Activated CD4-positive, alpha-beta T cell treated with anti-CD3 and anti-CD28 coated beads for 36 hours (primary cell): ENCODE data around the gene MSRB2. TPM values are rescaled to one million over a fixed set of nuclear protein-coding genes. Genes with fewer than 3 reads are reported as not detected.
"Not testable (repeated sequence)": the region's sequence is repeated elsewhere in the genome, so short reads cannot be mapped to it uniquely, and the experiment has no call there.

Experiments
- ATAC-seq: fragments of 200-7000 bp; cut with Tn5 transposase; one replicate; pipeline ENCODE4 v1.10.0; 2021; ENCODE audit warnings: mild to moderate bottlenecking, moderate library complexity
- CTCF ChIA-PET: fragments of 350-600 bp; sonication (Branson Sonifier 250); formaldehyde crosslinking; loops from one replicate; lab custom pipeline; 2021; ENCODE audit warnings: antibody characterized with exemption; lab: Charles Lee
- POLR2A ChIA-PET: fragments of 350-600 bp; sonication (Branson Sonifier 250); formaldehyde crosslinking; loops from one replicate; lab custom pipeline; 2021; ENCODE audit warnings: antibody characterized with exemption, inconsistent platforms; lab: Charles Lee
- DNase-seq: peaks from one replicate; pipeline ENCODE4 v3.0.0-alpha.2; 2020
- H3K27ac Mint-ChIP-seq: one replicate; pipeline ENCODE4 v1.8.0; 2021; ENCODE audit warnings: mixed read lengths
- H3K27me3 Mint-ChIP-seq: one replicate; pipeline ENCODE4 v1.8.0; 2021; ENCODE audit warnings: mixed read lengths
- H3K36me3 Mint-ChIP-seq: one replicate; pipeline ENCODE4 v1.8.0; 2021; ENCODE audit warnings: low read depth, mixed read lengths
- H3K4me1 Mint-ChIP-seq: one replicate; pipeline ENCODE4 v1.8.0; 2021; ENCODE audit warnings: mixed read lengths
- H3K4me3 Mint-ChIP-seq: one replicate; pipeline ENCODE4 v1.8.0; 2021; ENCODE audit warnings: mild to moderate bottlenecking, moderate library complexity, mixed read lengths
- H3K9me3 Mint-ChIP-seq: one replicate; pipeline ENCODE4 v1.8.0; 2021; ENCODE audit warnings: low read depth, mixed read lengths
- intact Hi-C, 2 experiments: fragments of 100-400 bp; cut with DNase I in 1 of 2; cut with micrococcal nuclease in 1 of 2; formaldehyde crosslinking; loops; one replicate each; pipeline versions ENCODE4 v1.14.2 to v1.15.1; 2022 to 2024; cut with DNase I, micrococcal nuclease
- total RNA-seq, 2 experiments: library from RNA; stranded (reverse); gene quantifications; one replicate each; pipeline ENCODE4 v1.2.3, GENCODE V29; 2021

MSRB2 gene
- total RNA-seq, 2 experiments from 2014 or later: 8.2 to 9.0 TPM

GRCh38 chr10:23063045-23063972, 32.1 kb upstream of the MSRB2 start:
- ATAC-seq: no peak
- Mint-ChIP-seq H3K27me3 (peaks cover 7% of the 10 kb centered on the region), H3K9me3 (peaks cover 2% of the 10 kb centered on the region), H3K4me1 (peaks cover 4% of the 10 kb centered on the region), H3K4me3 (no peak overlapping the region), H3K27ac (no peak overlapping the region), H3K36me3 (no peaks in the 10 kb centered on the region)
- ChIA-PET POLR2A (interaction anchor here (0.5 kb wide), 1 partner anchor 563 kb away, joined by 4 read pairs; no protein-coding TSS in a partner anchor), CTCF (interaction anchor here (0.6 to 0.7 kb wide), 2 partner anchors 62 to 496 kb away, joined by 3 read pairs; no protein-coding TSS in a partner anchor)
- no peak for DNase-seq
- intact Hi-C loops: loop anchor here in 1 of 2 experiments (10.0 kb wide), 1 partner anchor 849 kb away; the partner anchor contains the start of gene EBLN1

DNA sequence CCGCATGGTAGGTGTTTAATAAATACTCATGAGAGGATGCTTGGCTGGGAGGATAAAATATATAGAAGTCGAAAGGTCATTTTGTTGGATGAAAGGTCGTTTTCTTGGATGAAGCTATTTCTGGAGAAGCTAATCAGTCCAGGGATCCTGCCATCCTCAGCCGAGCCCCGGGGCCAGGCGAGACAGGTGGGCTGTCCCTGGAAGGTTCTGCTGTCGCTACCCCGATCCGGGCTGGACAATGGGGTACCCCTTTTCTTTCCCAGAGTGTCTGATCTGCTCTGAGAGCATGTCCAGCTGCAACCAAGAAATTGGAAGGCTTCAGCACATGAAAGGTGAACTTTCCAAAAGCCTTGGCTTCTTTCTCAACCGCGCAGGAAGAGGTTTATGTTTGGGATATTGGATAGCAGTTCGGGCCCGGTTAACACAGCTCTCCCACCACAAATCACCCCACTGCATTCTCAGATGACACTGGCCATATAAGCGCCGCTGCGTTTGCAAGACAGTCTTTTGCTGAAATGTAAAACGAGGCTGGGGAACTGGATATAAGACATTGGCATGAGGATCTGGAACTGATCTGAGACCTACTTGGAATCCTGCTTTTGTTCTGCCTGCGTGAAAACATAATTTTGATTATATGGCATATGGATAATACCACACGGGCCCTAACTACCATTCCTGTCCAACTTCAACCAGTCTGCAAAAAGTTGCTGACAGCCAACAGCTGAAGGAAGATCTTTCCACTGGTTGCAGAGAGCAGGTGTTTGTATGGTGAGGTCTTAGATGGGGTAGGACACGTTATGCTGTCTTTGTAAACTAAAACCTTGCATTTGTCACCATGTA, 31.2 kb upstream of the MSRB2 start:
- CTCF ChIA-PET: interaction anchor here (0.6 to 0.7 kb wide), 3 partner anchors 63 to 495 kb away, joined by 3 read pairs; no protein-coding TSS in a partner anchor
- Mint-ChIP-seq H3K36me3 (no peaks in the 10 kb centered on the region), H3K27ac (no peak overlapping the region), H3K4me1 (peaks cover 4% of the 10 kb centered on the region), H3K9me3 (no peaks in the 10 kb centered on the region), H3K27me3 (peaks cover 3% of the 10 kb centered on the region), H3K4me3 (no peak overlapping the region)
- no peak for DNase-seq
- POLR2A ChIA-PET: interaction anchor here (0.5 kb wide), 1 partner anchor 564 kb away, joined by 4 read pairs; no protein-coding TSS in a partner anchor
- ATAC-seq: no peak
- intact Hi-C loops: loop anchor here in 1 of 2 experiments (10.0 kb wide), 1 partner anchor 849 kb away; the partner anchor contains the start of gene EBLN1

- ATAC-seq, POLR2A ChIA-PET, CTCF ChIA-PET: not testable (repeated sequence)
These were observed 30.6 kb upstream of the MSRB2 start for GRCh38 chr10:23064813-23065114.

DNA sequence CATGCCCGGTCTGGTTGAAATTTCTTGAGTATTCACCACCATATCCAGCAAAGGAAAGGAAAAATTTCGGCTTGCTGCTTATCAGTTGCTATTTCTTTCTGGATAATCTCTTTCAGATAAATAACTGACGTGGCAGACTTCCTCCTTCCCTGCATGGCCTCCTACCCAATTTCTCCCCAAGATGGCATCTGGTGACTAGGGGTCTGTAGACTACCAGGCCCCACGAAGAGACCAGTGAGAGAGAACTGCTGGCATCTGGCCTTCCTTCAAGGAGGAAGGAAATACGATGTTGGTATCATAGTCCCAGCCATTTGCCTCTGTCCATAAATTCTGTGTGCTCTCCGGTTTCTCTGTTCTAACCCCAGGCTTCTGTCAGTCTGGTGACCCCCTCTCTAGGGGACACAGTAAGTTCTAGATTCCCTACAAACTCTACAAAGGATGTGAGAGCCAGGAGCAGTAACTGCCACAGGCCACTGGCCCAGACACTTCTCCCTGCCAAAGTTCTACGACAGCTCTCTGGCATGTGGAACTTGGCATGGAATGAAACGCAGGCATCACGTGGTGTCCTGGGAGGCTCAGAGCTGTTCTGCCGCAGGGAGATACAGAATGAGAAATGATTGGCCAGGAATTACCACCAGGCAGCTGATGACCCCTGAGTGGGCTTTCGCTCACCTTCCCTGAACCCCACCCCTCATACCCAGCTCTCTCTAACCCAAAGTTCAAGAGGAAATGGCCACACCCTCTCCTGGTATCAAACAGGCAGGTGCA, 30.0 kb upstream of the MSRB2 start:
- Mint-ChIP-seq H3K4me3 (no peak overlapping the region), H3K27me3 (peaks cover 3% of the 10 kb centered on the region), H3K36me3 (no peaks in the 10 kb centered on the region), H3K9me3 (no peaks in the 10 kb centered on the region), H3K4me1 (peaks cover 4% of the 10 kb centered on the region), H3K27ac (no peak overlapping the region)
- CTCF ChIA-PET: interaction anchor here (0.6 to 0.9 kb wide), 3 partner anchors 11 to 1072 kb away, joined by 3 to 4 read pairs (median 3); no protein-coding TSS in a partner anchor
- POLR2A ChIA-PET: no interaction called here
- intact Hi-C loops: loop anchor here (5.0 to 10.0 kb wide), 4 partner anchors 78 to 1063 kb away; partner anchors contain the start of genes DNAJC1 (in 1 of the 2) and EBLN1 (in 1 of the 2)
- DNase-seq (no peak), ATAC-seq (no peak)

More at GRCh38 chr10:23064813-23065114, 30.6 kb upstream of the MSRB2 start:
- intact Hi-C loops: loop anchor here (5.0 to 10.0 kb wide), 4 partner anchors 77 to 1062 kb away; partner anchors contain the start of genes DNAJC1 (in 1 of the 2) and EBLN1 (in 1 of the 2)
- H3K27me3 Mint-ChIP-seq, H3K4me3 Mint-ChIP-seq, DNase-seq, H3K9me3 Mint-ChIP-seq, H3K4me1 Mint-ChIP-seq, H3K36me3 Mint-ChIP-seq, H3K27ac Mint-ChIP-seq: not testable (repeated sequence)

- Mint-ChIP-seq H3K27me3 (peaks cover 2% of the 10 kb centered on the region), H3K9me3 (no peaks in the 10 kb centered on the region), H3K4me1 (peaks cover 4% of the 10 kb centered on the region), H3K4me3 (no peak overlapping the region), H3K27ac (no peak overlapping the region), H3K36me3 (no peaks in the 10 kb centered on the region)
- intact Hi-C loops: loop anchor here (5.0 to 10.0 kb wide), 4 partner anchors 80 to 1065 kb away; partner anchors contain the start of genes DNAJC1 (in 1 of the 2) and EBLN1 (in 1 of the 2)
- DNase-seq: no peak
- ChIA-PET POLR2A (no interaction called here), CTCF (interaction anchor here (0.8 to 1.0 kb wide), 2 partner anchors 10 to 1835 kb away, joined by 3 to 4 read pairs; no protein-coding TSS in a partner anchor)
- ATAC-seq: no peak
These were observed 28.0 kb upstream of the MSRB2 start for GRCh38 chr10:23067337-23067736.

DNA sequence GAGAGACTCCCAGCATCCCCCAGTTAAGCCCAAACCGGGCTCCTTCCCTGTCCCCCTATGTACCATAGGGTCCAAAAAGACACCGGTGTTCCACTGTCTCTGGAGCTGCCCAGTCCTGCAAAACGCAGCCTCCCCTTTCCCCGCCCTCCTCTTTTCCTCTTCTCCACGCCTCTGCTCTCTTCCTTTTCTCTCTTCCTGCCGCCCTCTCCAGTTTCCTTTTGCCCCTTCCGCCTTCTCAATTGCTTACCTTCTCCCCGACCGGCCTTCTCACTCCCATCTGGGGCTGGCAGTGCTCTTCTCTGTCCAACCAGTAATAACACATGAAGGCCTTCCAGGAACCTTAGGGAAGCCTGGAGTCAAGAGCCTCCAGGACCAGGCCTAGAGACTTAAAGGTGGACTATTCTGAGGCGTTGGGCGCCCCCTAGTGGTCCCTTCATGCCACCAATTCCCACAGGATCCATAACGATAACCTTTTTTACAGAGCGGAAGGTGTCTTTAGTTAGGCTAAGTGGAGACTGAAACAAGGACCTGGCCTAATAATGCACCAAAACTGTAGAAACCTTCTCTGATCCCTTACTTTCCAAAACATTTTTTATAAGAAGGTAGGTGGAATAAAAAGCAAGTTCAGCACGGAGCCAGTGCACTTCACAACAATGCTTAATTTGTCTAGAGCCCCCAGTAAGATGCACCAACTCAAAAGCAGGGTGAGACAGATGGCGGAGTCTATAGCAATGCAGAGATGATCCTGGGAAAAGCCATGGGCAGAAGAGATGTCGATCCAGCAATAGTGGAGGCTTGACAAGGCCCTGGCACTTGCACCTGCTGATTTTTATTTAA, 27.2 kb upstream of the MSRB2 start:
- intact Hi-C loops: loop anchor here (1.0 to 10.0 kb wide), 7 partner anchors 79 to 1075 kb away; partner anchors contain the start of genes DNAJC1 (in 1 of the 2) and EBLN1 (in 1 of the 2)
- no peak overlapping the region for H3K27ac Mint-ChIP-seq
- DNase-seq (peak; percentile 83), ATAC-seq (peak; percentile 88)
- H3K36me3 Mint-ChIP-seq: no peaks in the 10 kb centered on the region
- H3K9me3 Mint-ChIP-seq: no peaks in the 10 kb centered on the region
- no peak overlapping the region for H3K4me3 Mint-ChIP-seq
- ChIA-PET POLR2A (no interaction called here), CTCF (interaction anchor here (0.7 to 1.4 kb wide), 4 partner anchors 11 to 1088 kb away, joined by 3 to 6 read pairs (median 4); no protein-coding TSS in a partner anchor)
- peaks cover 4% of the 10 kb centered on the region for H3K4me1 Mint-ChIP-seq
- H3K27me3 Mint-ChIP-seq: peaks cover 2% of the 10 kb centered on the region

DNA sequence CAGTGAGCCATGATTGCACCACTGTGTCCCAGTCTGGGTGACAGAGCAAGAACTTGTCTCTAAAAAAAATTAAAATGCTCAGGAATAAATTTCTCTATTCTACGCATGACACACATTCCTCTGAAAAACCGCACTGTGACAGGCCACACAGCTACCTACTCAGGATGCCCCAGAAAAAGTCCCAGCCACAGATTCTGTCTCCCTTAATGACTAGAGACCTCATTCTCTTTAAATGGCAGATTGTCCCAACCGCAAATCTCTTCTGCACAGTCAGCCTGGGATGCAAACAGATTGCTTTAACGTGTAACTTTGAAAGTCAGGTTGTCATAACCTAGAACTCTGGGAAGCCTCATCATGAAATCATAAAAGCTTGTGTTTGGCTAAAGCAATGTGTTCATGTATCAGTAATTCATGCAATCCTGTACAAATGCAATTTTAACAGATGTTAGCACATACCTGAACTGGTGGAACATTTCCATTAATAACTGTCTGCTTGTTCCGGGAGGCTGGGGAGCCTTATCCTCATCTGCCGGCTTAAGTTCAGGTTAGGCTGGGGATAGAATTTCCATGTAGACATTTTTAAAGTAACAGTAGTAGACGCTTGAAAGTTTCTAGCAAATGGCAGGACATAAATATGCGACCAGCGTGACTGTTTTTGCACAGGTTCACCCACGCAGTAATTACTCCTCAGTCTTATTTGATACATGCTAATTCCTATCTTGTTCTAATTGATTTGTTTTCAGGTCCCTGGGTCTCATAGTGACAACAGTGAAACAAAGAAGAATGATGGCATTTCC, 26.2 kb upstream of the MSRB2 start:
- Mint-ChIP-seq H3K4me3 (no peak overlapping the region), H3K9me3 (no peaks in the 10 kb centered on the region), H3K4me1 (peaks cover 4% of the 10 kb centered on the region), H3K27ac (no peak overlapping the region), H3K36me3 (no peaks in the 10 kb centered on the region), H3K27me3 (peaks cover 2% of the 10 kb centered on the region)
- CTCF ChIA-PET: interaction anchor here (0.7 to 1.4 kb wide), 3 partner anchors 25 to 1089 kb away, joined by 3 to 6 read pairs (median 5); no protein-coding TSS in a partner anchor
- ATAC-seq (no peak), DNase-seq (no peak)
- intact Hi-C loops: loop anchor here (2.0 to 10.0 kb wide), 5 partner anchors 80 to 1067 kb away; partner anchors contain the start of genes DNAJC1 (in 1 of the 2) and EBLN1 (in 1 of the 2)
- POLR2A ChIA-PET: no interaction called here

DNA sequence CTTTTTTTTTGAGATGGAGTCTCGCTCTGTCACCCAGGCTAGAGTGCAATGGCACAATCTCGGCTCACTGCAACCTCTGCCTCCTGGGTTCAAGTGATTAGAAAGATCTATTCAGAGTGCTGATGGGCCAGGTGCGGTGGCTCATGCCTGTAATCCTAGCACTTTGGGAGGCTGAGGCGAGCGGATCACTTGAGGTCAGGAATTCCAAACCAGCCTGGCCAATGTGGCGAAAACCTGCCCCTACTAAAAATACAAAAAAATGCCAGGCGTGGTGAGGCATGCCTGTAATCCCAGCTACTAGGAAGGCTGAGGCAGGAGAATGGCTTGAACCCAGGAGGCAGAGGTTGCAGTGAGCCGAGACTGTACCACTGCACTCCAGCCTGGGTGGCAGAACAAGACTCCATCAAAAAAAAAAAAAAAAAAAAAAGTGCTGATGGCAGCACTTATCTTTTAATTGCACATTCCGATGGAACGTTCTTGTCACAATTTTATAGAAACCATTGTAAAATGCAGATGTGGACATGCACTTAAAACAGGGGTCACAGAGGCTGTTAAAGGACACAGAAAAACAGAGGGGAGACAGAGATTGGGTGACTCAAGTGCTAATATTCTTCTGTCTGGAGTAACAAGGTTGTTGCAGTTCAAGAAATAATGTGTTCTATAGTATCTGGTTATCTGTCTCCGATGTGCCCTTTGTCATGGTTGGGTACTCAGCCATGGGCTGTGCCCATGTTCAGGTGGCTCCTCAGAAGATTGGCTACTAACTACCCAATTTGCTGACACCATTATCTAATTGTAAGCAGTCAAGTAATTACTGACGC, 25.1 kb upstream of the MSRB2 start:
- H3K27me3 Mint-ChIP-seq, H3K4me1 Mint-ChIP-seq, H3K9me3 Mint-ChIP-seq, H3K36me3 Mint-ChIP-seq, H3K27ac Mint-ChIP-seq, POLR2A ChIA-PET, DNase-seq, ATAC-seq, intact Hi-C loops, H3K4me3 Mint-ChIP-seq: not testable (repeated sequence)
- CTCF ChIA-PET: interaction anchor here (0.7 kb wide), 1 partner anchor 1070 kb away, joined by 4 read pairs; no protein-coding TSS in a partner anchor
